ENCODE data around the gene CABCOCO1.

CABCOCO1 gene

GRCh38 chr10:61787170-61787569, 124.4 kb downstream of the CABCOCO1 start:
- DNase-seq = no peak

- no peak for DNase-seq
Measured at GRCh38 chr10:61789031-61789430, 126.3 kb downstream of the CABCOCO1 start.

GRCh38 chr10:61791216-61791615, 128.5 kb downstream of the CABCOCO1 start:
- DNase-seq = no peak

- no peak for DNase-seq
Measured at GRCh38 chr10:61792097-61792716, 129.5 kb downstream of the CABCOCO1 start.

GRCh38 chr10:61792921-61793320, 130.2 kb downstream of the CABCOCO1 start:
- DNase-seq = no peak

- no peak for DNase-seq
Measured at GRCh38 chr10:61793760-61794703, 131.3 kb downstream of the CABCOCO1 start.

GRCh38 chr10:61795147-61795546, 132.4 kb downstream of the CABCOCO1 start:
- DNase-seq = no peak

- no peak for DNase-seq
Measured at GRCh38 chr10:61795551-61795950, 132.8 kb downstream of the CABCOCO1 start.

- DNase-seq = no peak
Measured at GRCh38 chr10:61796785-61797184, 134.1 kb downstream of the CABCOCO1 start.

GRCh38 chr10:61797304-61798153, 134.8 kb downstream of the CABCOCO1 start:
- no peak for DNase-seq

- DNase-seq = no peak
Measured at GRCh38 chr10:61798713-61799112, 136.0 kb downstream of the CABCOCO1 start.

- DNase-seq = no peak
Measured at GRCh38 chr10:61801484-61801883, 138.8 kb downstream of the CABCOCO1 start.

GRCh38 chr10:61803269-61803668, 140.5 kb downstream of the CABCOCO1 start:
- DNase-seq = no peak

- DNase-seq = no peak
Measured at GRCh38 chr10:61804414-61804813, 141.7 kb downstream of the CABCOCO1 start.

GRCh38 chr10:61805091-61805490, 142.4 kb downstream of the CABCOCO1 start:
- DNase-seq = no peak

- DNase-seq = no peak
Measured at GRCh38 chr10:61810263-61810662, 147.5 kb downstream of the CABCOCO1 start.

GRCh38 chr10:61812052-61812721, 149.5 kb downstream of the CABCOCO1 start:
- no peak for DNase-seq

GRCh38 chr10:61812920-61813319, 150.2 kb downstream of the CABCOCO1 start:
- no peak for DNase-seq

GRCh38 chr10:61814160-61814559, 151.4 kb downstream of the CABCOCO1 start:
- DNase-seq = no peak

GRCh38 chr10:61815496-61815895, 152.8 kb downstream of the CABCOCO1 start:
- no peak for DNase-seq
